ENCODE measurements around the gene INVS. TPM values are rescaled to one million over a fixed set of nuclear protein-coding genes. Genes with fewer than 3 reads are reported as not detected.

Gene INVS
- total RNA-seq, 1 donor from 2014 or later = 34.0 TPM

DNA sequence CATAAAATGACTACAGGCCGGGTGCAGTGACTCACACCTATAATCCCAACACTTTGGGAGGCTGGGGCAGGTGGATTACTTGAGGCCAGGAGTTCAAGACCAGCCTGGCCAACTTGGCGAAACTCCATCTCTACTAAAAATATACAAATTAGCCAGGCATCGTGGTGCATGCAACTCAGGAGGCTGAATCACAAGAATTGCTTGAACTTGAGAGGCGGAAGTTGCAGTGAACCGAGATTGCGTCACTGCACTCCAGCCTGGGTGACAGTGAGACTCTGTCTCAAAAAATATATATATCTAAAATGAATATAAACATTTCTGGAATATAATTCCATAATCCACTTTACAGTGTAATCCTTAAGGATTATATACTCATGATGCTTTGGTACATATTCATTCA is 187.2 kb downstream of the INVS start:
- no peaks in the 10 kb centered on the region for H3K4me1 Mint-ChIP-seq
- H3K27me3 Mint-ChIP-seq = no peaks in the 10 kb centered on the region
- CTCF ChIA-PET = no interaction called here
- DNase-seq (no peak), ATAC-seq (ENCODE audit: low read depth) (no peak)
- H3K9me3 Mint-ChIP-seq = peaks cover 14% of the 10 kb centered on the region
- H3K27ac Mint-ChIP-seq = no peak overlapping the region
- TF ChIP-seq, protein P1, sequence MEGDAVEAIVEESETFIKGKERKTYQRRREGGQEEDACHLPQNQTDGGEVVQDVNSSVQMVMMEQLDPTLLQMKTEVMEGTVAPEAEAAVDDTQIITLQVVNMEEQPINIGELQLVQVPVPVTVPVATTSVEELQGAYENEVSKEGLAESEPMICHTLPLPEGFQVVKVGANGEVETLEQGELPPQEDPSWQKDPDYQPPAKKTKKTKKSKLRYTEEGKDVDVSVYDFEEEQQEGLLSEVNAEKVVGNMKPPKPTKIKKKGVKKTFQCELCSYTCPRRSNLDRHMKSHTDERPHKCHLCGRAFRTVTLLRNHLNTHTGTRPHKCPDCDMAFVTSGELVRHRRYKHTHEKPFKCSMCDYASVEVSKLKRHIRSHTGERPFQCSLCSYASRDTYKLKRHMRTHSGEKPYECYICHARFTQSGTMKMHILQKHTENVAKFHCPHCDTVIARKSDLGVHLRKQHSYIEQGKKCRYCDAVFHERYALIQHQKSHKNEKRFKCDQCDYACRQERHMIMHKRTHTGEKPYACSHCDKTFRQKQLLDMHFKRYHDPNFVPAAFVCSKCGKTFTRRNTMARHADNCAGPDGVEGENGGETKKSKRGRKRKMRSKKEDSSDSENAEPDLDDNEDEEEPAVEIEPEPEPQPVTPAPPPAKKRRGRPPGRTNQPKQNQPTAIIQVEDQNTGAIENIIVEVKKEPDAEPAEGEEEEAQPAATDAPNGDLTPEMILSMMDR (IDR thresholded peaks at IDR 0.05) = no peak
- H3K4me3 Mint-ChIP-seq = no peak overlapping the region
- peaks cover 90% of the 10 kb centered on the region for H3K36me3 Mint-ChIP-seq (ENCODE audit: low read depth)
- POLR2A ChIA-PET = no interaction called here
- intact Hi-C loops (cut with micrococcal nuclease) = no loop called here

DNA sequence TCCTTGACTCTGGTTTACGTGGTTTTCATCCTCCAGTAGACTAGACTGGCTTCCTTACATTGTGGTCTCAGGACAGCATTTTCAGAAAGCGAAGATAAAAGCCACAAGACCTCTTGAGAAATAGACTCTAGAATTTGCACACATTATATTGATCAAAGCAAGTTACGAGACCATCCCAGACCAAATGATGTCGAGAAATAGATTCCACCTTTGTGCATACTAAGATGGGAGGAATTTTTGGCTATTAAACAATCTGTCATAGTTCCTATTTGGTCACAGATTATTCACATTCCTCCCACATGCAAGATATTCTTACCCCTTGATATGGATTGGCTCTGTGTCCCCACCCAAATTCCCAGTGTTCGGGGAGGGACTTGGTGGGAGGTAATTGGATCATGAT is 188.1 kb downstream of the INVS start:
- H3K36me3 Mint-ChIP-seq (ENCODE audit: low read depth) = peaks cover 92% of the 10 kb centered on the region
- no peak for ATAC-seq (ENCODE audit: low read depth)
- ChIA-PET CTCF (no interaction called here), POLR2A (no interaction called here)
- no peaks in the 10 kb centered on the region for H3K4me1 Mint-ChIP-seq
- DNase-seq = no peak
- H3K4me3 Mint-ChIP-seq = no peak overlapping the region
- TF ChIP-seq, protein P1 (IDR thresholded peaks at IDR 0.05) = no peak
- intact Hi-C loops (cut with micrococcal nuclease) = no loop called here
- no peaks in the 10 kb centered on the region for H3K27me3 Mint-ChIP-seq
- H3K27ac Mint-ChIP-seq = no peak overlapping the region
- peaks cover 14% of the 10 kb centered on the region for H3K9me3 Mint-ChIP-seq

DNA sequence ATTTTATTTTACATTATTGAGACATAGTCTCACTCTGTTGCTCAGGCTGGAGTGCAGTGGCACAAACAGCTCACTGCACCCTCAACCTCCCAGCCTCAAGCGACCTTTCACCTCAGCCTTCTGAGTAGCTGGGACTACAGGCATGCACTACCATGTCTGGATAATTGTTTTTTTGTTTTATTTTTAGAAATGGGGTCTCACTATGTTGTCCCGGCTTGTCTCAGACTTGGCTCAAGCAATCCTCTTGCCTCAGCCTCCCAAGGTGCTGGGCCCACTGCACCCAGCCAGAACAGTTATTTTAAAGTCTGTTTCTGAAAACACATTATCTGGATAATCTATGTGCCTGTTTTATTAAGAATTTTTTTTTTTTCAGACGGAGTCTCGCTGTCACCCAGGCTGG is 191.7 kb downstream of the INVS start:
- Mint-ChIP-seq H3K9me3 (peaks cover 4% of the 10 kb centered on the region), H3K4me1 (no peaks in the 10 kb centered on the region), H3K4me3 (no peak overlapping the region), H3K36me3 (ENCODE audit: low read depth) (peaks cover 95% of the 10 kb centered on the region), H3K27me3 (no peaks in the 10 kb centered on the region), H3K27ac (no peak overlapping the region)
- TF ChIP-seq, protein P1 (IDR thresholded peaks at IDR 0.05) = no peak
- POLR2A ChIA-PET = no interaction called here
- ATAC-seq (ENCODE audit: low read depth) = no peak
- CTCF ChIA-PET = no interaction called here
- intact Hi-C loops (cut with micrococcal nuclease) = no loop called here
- no peak for DNase-seq

DNA sequence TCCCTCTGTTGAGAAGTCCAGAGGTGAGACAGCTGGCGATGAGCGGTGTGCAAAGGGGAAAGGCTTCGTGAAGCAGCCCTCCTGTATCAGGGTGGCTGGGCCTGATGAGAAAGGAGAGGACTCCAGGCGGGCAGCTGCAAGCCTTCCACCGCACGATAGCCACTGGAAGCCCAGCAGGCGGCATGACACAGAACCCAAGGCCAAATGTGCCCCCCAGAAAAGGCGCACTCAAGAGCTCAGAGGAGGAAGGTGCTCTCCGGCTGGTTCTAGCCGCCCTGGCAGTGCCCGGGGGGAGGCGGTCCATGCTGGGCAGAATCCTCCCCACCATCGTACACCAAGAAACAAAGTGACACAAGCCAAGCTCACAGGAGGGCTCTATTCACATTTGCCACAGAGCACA is 193.4 kb downstream of the INVS start:
- ATAC-seq (ENCODE audit: low read depth) (no peak), DNase-seq (no peak)
- intact Hi-C loops (cut with micrococcal nuclease) = no loop called here
- no peak overlapping the region for H3K27ac Mint-ChIP-seq
- POLR2A ChIA-PET = no interaction called here
- H3K36me3 Mint-ChIP-seq (ENCODE audit: low read depth) = peaks cover 96% of the 10 kb centered on the region
- no peaks in the 10 kb centered on the region for H3K4me1 Mint-ChIP-seq
- CTCF ChIA-PET = interaction anchor here (1.1 kb wide), 1 partner anchor 10 kb away, joined by 3 read pairs; no protein-coding TSS in a partner anchor
- peaks cover 2% of the 10 kb centered on the region for H3K9me3 Mint-ChIP-seq
- no peak overlapping the region for H3K4me3 Mint-ChIP-seq
- H3K27me3 Mint-ChIP-seq = no peaks in the 10 kb centered on the region
- TF ChIP-seq, protein P1 (IDR thresholded peaks at IDR 0.05) = no peak

DNA sequence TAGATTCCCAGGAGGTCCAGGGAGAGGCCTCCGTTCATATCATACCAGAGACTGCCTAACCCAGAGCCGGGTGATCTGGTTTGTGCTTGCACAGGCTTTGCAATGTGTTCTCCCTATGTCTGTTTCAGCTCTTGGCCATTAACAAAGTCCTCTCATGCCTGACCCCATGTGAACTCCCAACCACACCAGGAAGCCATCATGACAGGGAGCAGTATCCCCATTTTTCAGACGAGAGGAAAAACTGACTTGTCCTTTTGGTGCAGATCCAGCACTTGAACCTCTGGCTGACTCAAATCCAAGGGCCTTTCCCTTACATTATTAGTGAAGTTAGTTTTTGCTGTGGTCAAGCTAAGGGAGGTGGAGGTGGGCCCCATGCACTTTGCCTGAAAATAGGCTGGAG is 195.3 kb downstream of the INVS start:
- peaks cover 94% of the 10 kb centered on the region for H3K36me3 Mint-ChIP-seq (ENCODE audit: low read depth)
- DNase-seq (no peak), ATAC-seq (ENCODE audit: low read depth) (no peak)
- no peak overlapping the region for H3K27ac Mint-ChIP-seq
- intact Hi-C loops (cut with micrococcal nuclease) = no loop called here
- no peaks in the 10 kb centered on the region for H3K27me3 Mint-ChIP-seq
- H3K9me3 Mint-ChIP-seq = no peaks in the 10 kb centered on the region
- TF ChIP-seq, protein P1 (IDR thresholded peaks at IDR 0.05) = no peak
- H3K4me3 Mint-ChIP-seq = no peak overlapping the region
- ChIA-PET CTCF (no interaction called here), POLR2A (no interaction called here)
- no peaks in the 10 kb centered on the region for H3K4me1 Mint-ChIP-seq
